MCF 10A (cell line): ENCODE measurements around the gene TMEM132D. TPM values are rescaled to one million over a fixed set of nuclear protein-coding genes. Genes with fewer than 3 reads are reported as not detected.

Source experiments
- BruUV-seq: library from RNA; stranded (reverse); fragments of 400-500 nt; replicated peaks from 2 replicates; lab custom pipeline; 2021; lab: Mats Ljungman, UMichigan
- CTCF ChIA-PET: fragments of 300-600 bp; sonication (Branson Sonifier 250); formaldehyde crosslinking; extraction: SDS; loops from one replicate; lab custom pipeline; 2021; ENCODE audit warnings: antibody characterized with exemption, inconsistent platforms; lab: Yijun Ruan, JAX
- POLR2A ChIA-PET: fragments of 300-600, 350-650 bp; sonication (Branson Sonifier 250); formaldehyde crosslinking; extraction: SDS; loops from one replicate; lab custom pipeline; 2020; ENCODE audit warnings: antibody characterized with exemption, inconsistent platforms; lab: Yijun Ruan, JAX
- DNase-seq: peaks from one replicate; pipeline ENCODE4 v3.0.0-alpha.2; 2018; ENCODE audit not compliant: unreplicated experiment
- H3K27ac Mint-ChIP-seq: one replicate; pipeline ENCODE4 v1.8.0; 2022; ENCODE audit warnings: mild to moderate bottlenecking, low read depth, mixed read lengths; ENCODE audit not compliant: unreplicated experiment
- H3K27me3 Mint-ChIP-seq: one replicate; pipeline ENCODE4 v1.8.0; 2022; ENCODE audit warnings: mixed read lengths; ENCODE audit not compliant: insufficient read depth, unreplicated experiment
- H3K36me3 Mint-ChIP-seq: one replicate; pipeline ENCODE4 v1.8.0; 2022; ENCODE audit warnings: mild to moderate bottlenecking, moderate library complexity, mixed read lengths; ENCODE audit not compliant: insufficient read depth, unreplicated experiment
- H3K4me1 Mint-ChIP-seq: one replicate; pipeline ENCODE4 v1.8.0; 2022; ENCODE audit warnings: mixed read lengths; ENCODE audit not compliant: insufficient read depth, unreplicated experiment
- H3K4me3 Mint-ChIP-seq: one replicate; pipeline ENCODE4 v1.8.0; 2022; ENCODE audit warnings: mild to moderate bottlenecking, moderate library complexity, mixed read lengths; ENCODE audit not compliant: unreplicated experiment
- H3K9me3 Mint-ChIP-seq: one replicate; pipeline ENCODE4 v1.8.0; 2022; ENCODE audit warnings: mixed read lengths; ENCODE audit not compliant: unreplicated experiment
- intact Hi-C: fragments of 100-400 bp; cut with micrococcal nuclease; formaldehyde crosslinking; loops from 2 replicates; pipeline ENCODE4 v1.14.1; 2022
- total RNA-seq: library from RNA; stranded (reverse); gene quantifications from 2 replicates; pipeline ENCODE4 v1.2.3, GENCODE V29; 2022
- TF ChIP-seq, protein P1 (sequence below): fragments of 200-600 bp; IDR thresholded peaks from one replicate; pipeline ENCODE4 v1.8.0; 2022; ENCODE audit warnings: antibody characterized with exemption, mild to moderate bottlenecking; ENCODE audit not compliant: unreplicated experiment

The TMEM132D gene
- total RNA-seq, 1 experiment from 2014 or later = not detected

- DNase-seq = no peak
- no TSS peak for BruUV-seq
- H3K27me3 Mint-ChIP-seq = no peaks in the 10 kb centered on the region
- TF ChIP-seq, protein P1, sequence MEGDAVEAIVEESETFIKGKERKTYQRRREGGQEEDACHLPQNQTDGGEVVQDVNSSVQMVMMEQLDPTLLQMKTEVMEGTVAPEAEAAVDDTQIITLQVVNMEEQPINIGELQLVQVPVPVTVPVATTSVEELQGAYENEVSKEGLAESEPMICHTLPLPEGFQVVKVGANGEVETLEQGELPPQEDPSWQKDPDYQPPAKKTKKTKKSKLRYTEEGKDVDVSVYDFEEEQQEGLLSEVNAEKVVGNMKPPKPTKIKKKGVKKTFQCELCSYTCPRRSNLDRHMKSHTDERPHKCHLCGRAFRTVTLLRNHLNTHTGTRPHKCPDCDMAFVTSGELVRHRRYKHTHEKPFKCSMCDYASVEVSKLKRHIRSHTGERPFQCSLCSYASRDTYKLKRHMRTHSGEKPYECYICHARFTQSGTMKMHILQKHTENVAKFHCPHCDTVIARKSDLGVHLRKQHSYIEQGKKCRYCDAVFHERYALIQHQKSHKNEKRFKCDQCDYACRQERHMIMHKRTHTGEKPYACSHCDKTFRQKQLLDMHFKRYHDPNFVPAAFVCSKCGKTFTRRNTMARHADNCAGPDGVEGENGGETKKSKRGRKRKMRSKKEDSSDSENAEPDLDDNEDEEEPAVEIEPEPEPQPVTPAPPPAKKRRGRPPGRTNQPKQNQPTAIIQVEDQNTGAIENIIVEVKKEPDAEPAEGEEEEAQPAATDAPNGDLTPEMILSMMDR = no peak
- H3K4me1 Mint-ChIP-seq = no peaks in the 10 kb centered on the region
- H3K4me3 Mint-ChIP-seq = no peak overlapping the region
- no peaks in the 10 kb centered on the region for H3K36me3 Mint-ChIP-seq
- peaks cover 17% of the 10 kb centered on the region for H3K9me3 Mint-ChIP-seq
- CTCF ChIA-PET = no interaction called here
- intact Hi-C loops = no loop called here
- no peak overlapping the region for H3K27ac Mint-ChIP-seq
- POLR2A ChIA-PET = no interaction called here
These were observed 821.4 kb downstream of the TMEM132D start for GRCh38 chr12:129082441-129082840.

DNA sequence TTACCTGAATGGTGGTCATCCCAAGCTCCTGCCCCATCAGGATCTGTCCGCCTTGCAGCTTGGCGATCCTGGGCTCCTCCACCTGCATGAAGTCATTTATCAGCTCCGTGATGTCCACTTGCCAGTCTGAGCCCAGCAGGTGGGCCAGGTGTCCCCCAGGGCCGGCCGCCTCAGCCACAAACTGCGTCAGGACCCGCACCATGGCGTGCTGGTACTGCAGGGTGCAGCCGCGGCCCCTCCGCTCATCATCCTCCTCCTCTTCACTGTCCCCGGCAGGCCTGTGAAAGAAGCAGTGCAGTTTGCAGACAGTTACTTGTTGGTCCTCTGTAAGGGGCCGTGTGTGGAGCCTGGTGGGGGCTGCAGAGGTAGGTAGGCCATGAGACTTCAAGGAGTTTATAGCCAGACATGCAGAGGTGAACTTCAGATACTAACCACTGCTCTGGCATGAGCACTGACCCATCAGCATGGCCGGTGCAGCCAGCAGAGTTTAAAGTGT, 822.0 kb downstream of the TMEM132D start:
- CTCF ChIA-PET = interaction anchor here (0.7 kb wide), 1 partner anchor 59 kb away, joined by 3 read pairs; no protein-coding TSS in a partner anchor
- Mint-ChIP-seq H3K27ac (no peak overlapping the region), H3K4me3 (no peak overlapping the region), H3K9me3 (peaks cover 10% of the 10 kb centered on the region), H3K36me3 (no peaks in the 10 kb centered on the region), H3K27me3 (no peaks in the 10 kb centered on the region), H3K4me1 (no peaks in the 10 kb centered on the region)
- POLR2A ChIA-PET = no interaction called here
- no TSS peak for BruUV-seq
- DNase-seq = no peak
- TF ChIP-seq, protein P1 = no peak
- intact Hi-C loops = no loop called here

DNA sequence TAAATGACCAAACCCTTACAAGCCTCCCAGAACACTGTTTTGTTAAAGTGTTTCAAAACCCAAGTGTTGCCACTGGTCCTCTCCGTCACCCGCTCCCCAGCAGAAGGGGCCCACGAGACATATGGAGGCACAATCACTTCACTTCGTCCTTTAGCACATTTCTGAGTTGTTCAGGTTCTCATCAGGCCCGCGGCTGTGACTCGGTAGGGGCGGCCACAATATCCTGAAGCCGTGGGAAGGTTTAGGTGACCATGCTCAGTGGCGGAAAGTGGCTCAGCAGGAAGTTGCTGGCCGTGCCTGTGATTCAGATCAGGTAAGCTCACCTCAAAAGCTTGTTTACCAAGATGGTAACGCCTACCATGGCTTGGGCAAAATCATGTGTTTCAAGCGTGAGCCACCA, 823.0 kb downstream of the TMEM132D start:
- H3K36me3 Mint-ChIP-seq = no peaks in the 10 kb centered on the region
- BruUV-seq = no TSS peak
- H3K9me3 Mint-ChIP-seq = peaks cover 9% of the 10 kb centered on the region
- ChIA-PET CTCF (no interaction called here), POLR2A (no interaction called here)
- TF ChIP-seq, protein P1 = no peak
- H3K27me3 Mint-ChIP-seq = no peaks in the 10 kb centered on the region
- intact Hi-C loops = no loop called here
- no peak overlapping the region for H3K4me3 Mint-ChIP-seq
- no peaks in the 10 kb centered on the region for H3K4me1 Mint-ChIP-seq
- DNase-seq = no peak
- no peak overlapping the region for H3K27ac Mint-ChIP-seq

DNA sequence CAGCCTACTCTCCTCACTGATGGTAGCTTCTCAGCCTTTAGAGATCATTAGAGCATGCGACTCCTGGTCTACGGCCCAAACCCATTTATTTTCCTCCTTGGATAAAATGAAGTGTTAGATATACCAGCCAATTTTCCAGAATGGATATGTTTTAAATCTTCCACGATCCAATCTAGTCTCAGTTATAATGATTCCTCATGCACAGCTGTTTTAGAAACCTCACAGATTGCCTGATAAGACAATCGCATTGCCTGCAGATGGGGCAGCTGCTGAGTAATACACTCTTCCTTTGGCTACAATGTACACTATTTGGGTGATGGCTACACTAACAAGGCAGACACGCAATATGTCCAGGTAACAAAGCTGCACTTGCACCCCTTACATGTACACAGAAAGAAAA, 823.4 kb downstream of the TMEM132D start:
- no peak for DNase-seq
- peaks cover 9% of the 10 kb centered on the region for H3K9me3 Mint-ChIP-seq
- no peaks in the 10 kb centered on the region for H3K36me3 Mint-ChIP-seq
- TF ChIP-seq, protein P1 = no peak
- BruUV-seq = no TSS peak
- H3K27me3 Mint-ChIP-seq = no peaks in the 10 kb centered on the region
- POLR2A ChIA-PET = no interaction called here
- H3K27ac Mint-ChIP-seq = no peak overlapping the region
- no peak overlapping the region for H3K4me3 Mint-ChIP-seq
- intact Hi-C loops = no loop called here
- no peaks in the 10 kb centered on the region for H3K4me1 Mint-ChIP-seq
- CTCF ChIA-PET = no interaction called here
